A673 (cell line): Measurements from ENCODE around the gene MAP7.

ENCODE experiments used
- EZH2 ChIP-seq: fragments of 200-600 bp; sonication (generic); IDR thresholded peaks from 2 replicates; pipeline ENCODE4 v1.6.1; 2017; ENCODE audit warnings: borderline replicate concordance, low read depth, mild to moderate bottlenecking, mixed read lengths, antibody characterized with exemption, low read length; ENCODE audit not compliant: poor library complexity, severe bottlenecking
- TF ChIP-seq, protein P1 (sequence below): fragments of 300-800, 200-600 bp; sonication (generic); conservative IDR thresholded peaks from 2 replicates; pipeline ENCODE4 v1.5.1; 2017; ENCODE audit warnings: low read depth, mild to moderate bottlenecking, antibody characterized with exemption, low read length, moderate library complexity, mixed read lengths

DNA sequence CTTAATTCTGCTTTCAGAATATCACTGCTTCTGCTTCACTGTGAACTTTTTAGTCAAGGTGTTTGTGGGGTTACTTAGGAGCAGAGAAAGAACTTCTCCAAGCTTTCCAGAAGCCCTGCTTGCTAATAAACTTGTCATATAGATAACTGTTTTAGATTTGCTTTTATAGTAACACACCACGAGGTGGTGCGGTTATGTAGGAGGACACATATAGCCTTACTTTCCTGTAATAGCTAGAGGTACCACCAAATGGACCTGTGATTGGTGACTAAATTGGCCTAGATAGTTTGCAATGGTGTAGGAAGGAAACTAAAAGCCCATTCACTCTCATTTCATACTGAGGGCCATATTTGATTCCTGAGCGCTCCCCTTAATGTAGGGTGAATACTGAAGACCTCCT is 208.3 kb downstream of the MAP7 start:
- TF ChIP-seq, protein P1, sequence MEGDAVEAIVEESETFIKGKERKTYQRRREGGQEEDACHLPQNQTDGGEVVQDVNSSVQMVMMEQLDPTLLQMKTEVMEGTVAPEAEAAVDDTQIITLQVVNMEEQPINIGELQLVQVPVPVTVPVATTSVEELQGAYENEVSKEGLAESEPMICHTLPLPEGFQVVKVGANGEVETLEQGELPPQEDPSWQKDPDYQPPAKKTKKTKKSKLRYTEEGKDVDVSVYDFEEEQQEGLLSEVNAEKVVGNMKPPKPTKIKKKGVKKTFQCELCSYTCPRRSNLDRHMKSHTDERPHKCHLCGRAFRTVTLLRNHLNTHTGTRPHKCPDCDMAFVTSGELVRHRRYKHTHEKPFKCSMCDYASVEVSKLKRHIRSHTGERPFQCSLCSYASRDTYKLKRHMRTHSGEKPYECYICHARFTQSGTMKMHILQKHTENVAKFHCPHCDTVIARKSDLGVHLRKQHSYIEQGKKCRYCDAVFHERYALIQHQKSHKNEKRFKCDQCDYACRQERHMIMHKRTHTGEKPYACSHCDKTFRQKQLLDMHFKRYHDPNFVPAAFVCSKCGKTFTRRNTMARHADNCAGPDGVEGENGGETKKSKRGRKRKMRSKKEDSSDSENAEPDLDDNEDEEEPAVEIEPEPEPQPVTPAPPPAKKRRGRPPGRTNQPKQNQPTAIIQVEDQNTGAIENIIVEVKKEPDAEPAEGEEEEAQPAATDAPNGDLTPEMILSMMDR: no peak
- TF ChIP-seq EZH2: no peak
